Liver (tissue), 9 donors: Measurements from ENCODE around the gene WDR26. TPM values are rescaled to one million over a fixed set of nuclear protein-coding genes. Genes with fewer than 3 reads are reported as not detected.

Experiments
- DNase-seq: peaks from one replicate; pipeline ENCODE4 v3.0.0-alpha.2; 2017; ENCODE audit warnings: low spot score
- H3K27ac ChIP-seq, 2 donors: one replicate each; pipeline ENCODE4 v1.7.0; 2013; ENCODE audit warnings: inconsistent platforms in 2 of 2, low read length in 2 of 2, control low read depth in 1 of 2, low read depth in 1 of 2, mild to moderate bottlenecking in 1 of 2
- H3K27me3 ChIP-seq, 4 donors: one replicate each; pipeline versions ENCODE4 v1.6.1 to v1.7.0; 2013; ENCODE audit warnings: low read length in 3 of 4, inconsistent platforms in 1 of 4, mild to moderate bottlenecking in 1 of 4, moderate library complexity in 1 of 4; ENCODE audit not compliant: control insufficient read depth in 4 of 4, insufficient read depth in 4 of 4
- H3K36me3 ChIP-seq, 4 donors: one replicate each; pipeline versions ENCODE4 v1.6.1 to v1.7.0; 2013; ENCODE audit warnings: low read length in 3 of 4, mild to moderate bottlenecking in 3 of 4, low read depth in 1 of 4, moderate library complexity in 1 of 4; ENCODE audit not compliant: control insufficient read depth in 4 of 4, insufficient read depth in 3 of 4
- H3K4me1 ChIP-seq, 4 donors: one replicate each; pipeline versions ENCODE4 v1.6.1 to v1.7.0; 2013; ENCODE audit warnings: low read length in 3 of 4, mild to moderate bottlenecking in 3 of 4, moderate library complexity in 1 of 4; ENCODE audit not compliant: control insufficient read depth in 4 of 4, insufficient read depth in 4 of 4
- H3K4me3 ChIP-seq, 3 donors: one replicate each; pipeline versions ENCODE4 v1.6.1 to v1.7.0; 2013; ENCODE audit warnings: low read length in 3 of 3, control low read depth in 1 of 3, low read depth in 1 of 3, mild to moderate bottlenecking in 1 of 3
- H3K9ac ChIP-seq, 2 donors: one replicate each; pipeline ENCODE4 v1.7.0; 2013; ENCODE audit warnings: low read length in 2 of 2, mild to moderate bottlenecking in 2 of 2, moderate library complexity in 2 of 2, control low read depth in 1 of 2, low read depth in 1 of 2
- H3K9me3 ChIP-seq, 4 donors: one replicate each; pipeline versions ENCODE4 v1.6.1 to v1.7.0; 2013; ENCODE audit warnings: low read length in 3 of 4; ENCODE audit not compliant: control insufficient read depth in 4 of 4
- FOXA1 ChIP-seq: IDR thresholded peaks from 2 replicates; pipeline ENCODE4 v1.6.1; 2016; ENCODE audit warnings: antibody characterized with exemption
- HNF4G ChIP-seq: IDR thresholded peaks from 2 replicates; pipeline ENCODE4 v1.6.1; 2016; ENCODE audit warnings: antibody characterized with exemption
- NR2F2 ChIP-seq: IDR thresholded peaks from 2 replicates; pipeline ENCODE4 v1.6.1; 2016; ENCODE audit warnings: antibody characterized with exemption
- RAD21 ChIP-seq, 2 donors: IDR thresholded peaks; 2 replicates each; pipeline ENCODE4 v1.6.1; 2016; ENCODE audit warnings: antibody characterized with exemption in 2 of 2, mild to moderate bottlenecking in 2 of 2
- RXRA ChIP-seq, 2 donors: IDR thresholded peaks; 2 replicates each; pipeline ENCODE4 v1.6.1; 2017 to 2018; ENCODE audit warnings: antibody characterized with exemption in 2 of 2, mild to moderate bottlenecking in 1 of 2
- SP1 ChIP-seq: IDR thresholded peaks from 2 replicates; pipeline ENCODE4 v1.6.1; 2018; ENCODE audit warnings: antibody characterized with exemption, mild to moderate bottlenecking
- WGBS: extraction: QIAGEN DNeasy Blood & Tissue Kit; methylation state at CpG from one replicate; pipeline ENCODE4 v1.1.7; 2013; 5-methylcytosine and 5-hydroxymethylcytosine counted together
- polyA plus RNA-seq, 2 donors: library from polyadenylated mRNA; stranded (reverse) in 1 of 2; unstranded in 1 of 2; fragments of 200-250 nt in 1 of 2; fragments of >200 nt in 1 of 2; fragmentation: Nextera tagmentation in 1 of 2; extraction: Ambion mirVana in 1 of 2; gene quantifications; one replicate each; pipeline versions ENCODE4 v1.2.1 to v1.2.3, GENCODE V29; 2013 to 2015
- total RNA-seq, 2 donors: library from RNA; depleted of rRNA; stranded (reverse); fragments of >200 nt; gene quantifications; one replicate each; pipeline ENCODE4 v1.2.3, GENCODE V29; 2014
- TF ChIP-seq, protein P1 (sequence below): IDR thresholded peaks from 2 replicates; pipeline ENCODE4 v1.6.1; 2016; ENCODE audit warnings: antibody characterized with exemption
- TF ChIP-seq, protein P2 (sequence below): IDR thresholded peaks from 2 replicates; pipeline ENCODE4 v1.6.1; 2016; ENCODE audit warnings: antibody characterized with exemption, mild to moderate bottlenecking
- TF ChIP-seq, protein P3 (sequence below): fragments of 150-350 bp; IDR thresholded peaks from 2 replicates; pipeline ENCODE4 v1.5.1; 2017; ENCODE audit warnings: improper control_type of control experiment, low read depth, low read length; ENCODE audit not compliant: missing input control
- donor health status: healthy.
- donor health status: healthy.
- donor health status: healthy.
- donor health status: healthy.
- donor health status: healthy.

The WDR26 gene
- total and polyA plus RNA-seq, 4 donors, result 9.4 to 119 (median 34.9) TPM

DNA sequence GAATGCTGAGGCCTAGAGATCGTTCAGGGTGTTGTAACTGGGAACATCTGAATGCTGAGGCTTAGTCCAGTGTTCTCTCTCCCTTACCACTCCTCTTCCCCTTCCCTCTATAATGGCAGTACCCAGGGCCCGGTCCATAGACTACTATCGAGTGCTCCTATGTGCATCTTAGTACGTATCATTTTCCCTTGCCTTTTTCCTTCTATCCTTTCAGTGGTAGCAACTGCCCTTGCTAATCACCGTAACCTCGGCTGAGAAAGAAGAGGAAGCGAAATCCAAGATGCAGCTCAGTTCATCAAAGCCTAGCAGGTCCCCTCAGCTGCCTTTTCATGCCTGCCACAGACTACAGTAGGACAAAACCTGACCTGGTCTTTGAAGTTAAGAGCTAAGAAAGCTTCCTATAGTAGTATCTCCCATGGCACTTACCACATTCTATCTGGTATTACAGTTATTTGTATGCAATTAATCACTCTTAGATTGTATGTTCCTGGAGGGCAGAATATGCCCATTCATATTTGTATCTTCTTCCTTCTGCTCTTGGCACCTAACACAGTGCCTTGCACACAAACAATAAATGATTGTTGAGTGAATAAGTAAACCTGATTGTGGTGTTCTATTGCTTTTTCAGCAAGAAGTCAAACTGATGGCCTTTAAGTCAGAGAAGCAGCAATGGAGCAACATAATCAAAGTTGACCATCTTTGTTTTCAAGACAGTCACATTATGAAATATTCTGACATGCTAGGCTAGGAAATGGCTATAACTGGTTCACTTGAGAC, 55.6 kb downstream of the WDR26 start:
- 81% methylated on average over 7 of the region's 7 CpGs for WGBS
- peaks cover 3 to 15% (median 13%) of the 10 kb centered on the region in 4 donors for H3K36me3 ChIP-seq

DNA sequence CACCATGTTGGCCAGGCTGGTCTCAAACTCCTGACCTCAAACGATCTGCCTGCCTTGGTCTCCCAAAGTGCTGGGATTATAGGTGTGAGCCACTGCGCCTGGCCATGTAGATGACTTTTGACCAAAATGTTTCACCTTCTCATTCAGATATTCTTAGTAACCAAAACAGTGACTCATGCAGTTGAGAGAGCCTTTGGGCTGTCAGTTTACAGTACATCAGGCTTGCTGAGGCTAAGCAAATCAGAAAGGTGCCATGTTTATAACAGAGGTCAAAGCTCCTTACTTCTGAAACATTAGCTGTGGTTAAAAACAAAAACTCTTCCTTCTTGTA, 57.0 kb downstream of the WDR26 start:
- TF ChIP-seq RAD21 (IDR thresholded peaks at IDR 0.05), result no peak
- TF ChIP-seq SP1, result no peak
- no peak for TF ChIP-seq FOXA1
- TF ChIP-seq, protein P1, sequence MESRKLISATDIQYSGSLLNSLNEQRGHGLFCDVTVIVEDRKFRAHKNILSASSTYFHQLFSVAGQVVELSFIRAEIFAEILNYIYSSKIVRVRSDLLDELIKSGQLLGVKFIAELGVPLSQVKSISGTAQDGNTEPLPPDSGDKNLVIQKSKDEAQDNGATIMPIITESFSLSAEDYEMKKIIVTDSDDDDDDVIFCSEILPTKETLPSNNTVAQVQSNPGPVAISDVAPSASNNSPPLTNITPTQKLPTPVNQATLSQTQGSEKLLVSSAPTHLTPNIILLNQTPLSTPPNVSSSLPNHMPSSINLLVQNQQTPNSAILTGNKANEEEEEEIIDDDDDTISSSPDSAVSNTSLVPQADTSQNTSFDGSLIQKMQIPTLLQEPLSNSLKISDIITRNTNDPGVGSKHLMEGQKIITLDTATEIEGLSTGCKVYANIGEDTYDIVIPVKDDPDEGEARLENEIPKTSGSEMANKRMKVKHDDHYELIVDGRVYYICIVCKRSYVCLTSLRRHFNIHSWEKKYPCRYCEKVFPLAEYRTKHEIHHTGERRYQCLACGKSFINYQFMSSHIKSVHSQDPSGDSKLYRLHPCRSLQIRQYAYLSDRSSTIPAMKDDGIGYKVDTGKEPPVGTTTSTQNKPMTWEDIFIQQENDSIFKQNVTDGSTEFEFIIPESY, result no peak
- TF ChIP-seq, protein P2, sequence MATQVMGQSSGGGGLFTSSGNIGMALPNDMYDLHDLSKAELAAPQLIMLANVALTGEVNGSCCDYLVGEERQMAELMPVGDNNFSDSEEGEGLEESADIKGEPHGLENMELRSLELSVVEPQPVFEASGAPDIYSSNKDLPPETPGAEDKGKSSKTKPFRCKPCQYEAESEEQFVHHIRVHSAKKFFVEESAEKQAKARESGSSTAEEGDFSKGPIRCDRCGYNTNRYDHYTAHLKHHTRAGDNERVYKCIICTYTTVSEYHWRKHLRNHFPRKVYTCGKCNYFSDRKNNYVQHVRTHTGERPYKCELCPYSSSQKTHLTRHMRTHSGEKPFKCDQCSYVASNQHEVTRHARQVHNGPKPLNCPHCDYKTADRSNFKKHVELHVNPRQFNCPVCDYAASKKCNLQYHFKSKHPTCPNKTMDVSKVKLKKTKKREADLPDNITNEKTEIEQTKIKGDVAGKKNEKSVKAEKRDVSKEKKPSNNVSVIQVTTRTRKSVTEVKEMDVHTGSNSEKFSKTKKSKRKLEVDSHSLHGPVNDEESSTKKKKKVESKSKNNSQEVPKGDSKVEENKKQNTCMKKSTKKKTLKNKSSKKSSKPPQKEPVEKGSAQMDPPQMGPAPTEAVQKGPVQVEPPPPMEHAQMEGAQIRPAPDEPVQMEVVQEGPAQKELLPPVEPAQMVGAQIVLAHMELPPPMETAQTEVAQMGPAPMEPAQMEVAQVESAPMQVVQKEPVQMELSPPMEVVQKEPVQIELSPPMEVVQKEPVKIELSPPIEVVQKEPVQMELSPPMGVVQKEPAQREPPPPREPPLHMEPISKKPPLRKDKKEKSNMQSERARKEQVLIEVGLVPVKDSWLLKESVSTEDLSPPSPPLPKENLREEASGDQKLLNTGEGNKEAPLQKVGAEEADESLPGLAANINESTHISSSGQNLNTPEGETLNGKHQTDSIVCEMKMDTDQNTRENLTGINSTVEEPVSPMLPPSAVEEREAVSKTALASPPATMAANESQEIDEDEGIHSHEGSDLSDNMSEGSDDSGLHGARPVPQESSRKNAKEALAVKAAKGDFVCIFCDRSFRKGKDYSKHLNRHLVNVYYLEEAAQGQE, result no peak
- TF ChIP-seq HNF4G, result no peak
- TF ChIP-seq, protein P3, sequence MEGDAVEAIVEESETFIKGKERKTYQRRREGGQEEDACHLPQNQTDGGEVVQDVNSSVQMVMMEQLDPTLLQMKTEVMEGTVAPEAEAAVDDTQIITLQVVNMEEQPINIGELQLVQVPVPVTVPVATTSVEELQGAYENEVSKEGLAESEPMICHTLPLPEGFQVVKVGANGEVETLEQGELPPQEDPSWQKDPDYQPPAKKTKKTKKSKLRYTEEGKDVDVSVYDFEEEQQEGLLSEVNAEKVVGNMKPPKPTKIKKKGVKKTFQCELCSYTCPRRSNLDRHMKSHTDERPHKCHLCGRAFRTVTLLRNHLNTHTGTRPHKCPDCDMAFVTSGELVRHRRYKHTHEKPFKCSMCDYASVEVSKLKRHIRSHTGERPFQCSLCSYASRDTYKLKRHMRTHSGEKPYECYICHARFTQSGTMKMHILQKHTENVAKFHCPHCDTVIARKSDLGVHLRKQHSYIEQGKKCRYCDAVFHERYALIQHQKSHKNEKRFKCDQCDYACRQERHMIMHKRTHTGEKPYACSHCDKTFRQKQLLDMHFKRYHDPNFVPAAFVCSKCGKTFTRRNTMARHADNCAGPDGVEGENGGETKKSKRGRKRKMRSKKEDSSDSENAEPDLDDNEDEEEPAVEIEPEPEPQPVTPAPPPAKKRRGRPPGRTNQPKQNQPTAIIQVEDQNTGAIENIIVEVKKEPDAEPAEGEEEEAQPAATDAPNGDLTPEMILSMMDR, result no peak
- no peaks in the 10 kb centered on the region for H3K9me3 ChIP-seq
- H3K27me3 ChIP-seq, result no peaks in the 10 kb centered on the region
- H3K4me3 ChIP-seq, result no peak overlapping the region
- WGBS, result 89% methylated on average over 2 of the region's 2 CpGs
- peaks cover 4 to 17% (median 13%) of the 10 kb centered on the region in 4 donors for H3K36me3 ChIP-seq
- no peak overlapping the region for H3K27ac ChIP-seq
- no peak overlapping the region for H3K9ac ChIP-seq
- no peaks in the 10 kb centered on the region for H3K4me1 ChIP-seq
- no peak for DNase-seq

More for the DNA sequence above, 55.6 kb downstream of the WDR26 start:
- no peak for TF ChIP-seq RXRA (IDR thresholded peaks at IDR 0.05)
- TF ChIP-seq NR2F2, result no peak
- TF ChIP-seq, protein P3, result no peak
- H3K4me1 ChIP-seq, result no peaks in the 10 kb centered on the region
- no peak overlapping the region for H3K4me3 ChIP-seq
- no peak overlapping the region for H3K9ac ChIP-seq
- DNase-seq, result no peak
- no peaks in the 10 kb centered on the region for H3K27me3 ChIP-seq
- H3K9me3 ChIP-seq, result no peaks in the 10 kb centered on the region
- H3K27ac ChIP-seq, result no peak overlapping the region
